ENCODE measurements around the gene NXT1. TPM values are rescaled to one million over a fixed set of nuclear protein-coding genes. Genes with fewer than 3 reads are reported as not detected.
"Not testable (repeated sequence)": the region's sequence is repeated elsewhere in the genome, so short reads cannot be mapped to it uniquely, and the experiment has no call there.

The NXT1 gene
- 10 to 100 TPM; 26.2 to 28.4 TPM for total RNA-seq

DNA sequence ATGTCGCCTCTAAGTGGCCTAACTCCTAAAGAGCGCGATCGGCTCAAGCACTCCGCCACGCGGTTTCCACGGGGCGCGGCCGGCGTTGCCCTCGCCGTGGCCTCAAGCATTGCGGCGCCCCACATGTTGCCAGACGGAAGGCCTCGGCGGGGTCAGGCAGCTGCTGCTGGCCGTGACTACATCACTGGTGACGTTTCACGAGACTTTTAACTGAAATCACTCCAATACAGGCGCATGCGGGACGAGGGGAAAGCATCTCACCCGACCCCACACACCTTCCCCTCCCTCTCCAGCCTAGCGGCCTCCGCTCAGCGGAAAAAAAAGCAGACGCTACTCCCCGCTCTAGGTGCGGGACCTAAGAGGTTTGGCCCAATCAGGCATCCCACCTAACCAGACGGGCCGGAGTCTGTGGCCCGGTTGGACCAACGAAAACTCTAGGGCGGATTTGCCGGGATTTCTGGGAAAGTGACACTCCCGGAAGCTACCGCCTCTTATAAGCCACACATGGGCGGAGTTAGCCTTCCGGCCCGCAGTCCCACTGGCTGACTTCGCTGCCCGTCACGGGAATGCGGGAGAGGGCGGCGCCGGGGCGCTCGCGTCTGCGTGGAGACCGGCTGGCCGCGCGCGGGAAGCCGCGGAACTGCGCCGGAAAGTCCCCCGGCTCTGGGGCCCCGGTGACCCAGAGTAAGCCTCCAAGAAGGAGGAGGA lies at the start of gene NXT1:
Gene NXT1, plus strand, starts transcription at position 596 of the 708 bp plus-strand sequence. CDS start 3,251 bp downstream, outside the sequence.
- ChIA-PET POLR2A (interaction anchor here (0.7 to 4.7 kb wide), 22 partner anchors 9 to 677 kb away, joined by 3 to 122 read pairs (median 4); partner anchors contain the start of genes GZF1 and NAPB), CTCF (interaction anchor here (0.8 to 3.3 kb wide), 22 partner anchors 9 to 1581 kb away, joined by 3 to 79 read pairs (median 5); partner anchors contain the start of genes CD93, GZF1 and NAPB)
- Mint-ChIP-seq H3K4me3 (peak within 1 kb of the TSS; percentile 86), H3K27me3 (no peaks in the 10 kb centered on the region), H3K4me1 (peaks cover 35% of the 10 kb centered on the region), H3K36me3 (ENCODE audit: low read depth) (peaks cover 19% of the 10 kb centered on the region), H3K9me3 (no peaks in the 10 kb centered on the region), H3K27ac (peak within 1 kb of the TSS; percentile 100)
- peak; percentile 96 for DNase-seq

- no peak overlapping the region for H3K27ac Mint-ChIP-seq
- H3K4me3 Mint-ChIP-seq, result no peak overlapping the region
- H3K9me3 Mint-ChIP-seq, result no peaks in the 10 kb centered on the region
- H3K27me3 Mint-ChIP-seq, result no peaks in the 10 kb centered on the region
- no peaks in the 10 kb centered on the region for H3K4me1 Mint-ChIP-seq
- POLR2A ChIA-PET, result no interaction called here
- CTCF ChIA-PET, result no interaction called here
- no peak for DNase-seq
- H3K36me3 Mint-ChIP-seq (ENCODE audit: low read depth), result no peaks in the 10 kb centered on the region
Measured at GRCh38 chr20:23301436-23302050, 49.0 kb upstream of the NXT1 start.

DNA sequence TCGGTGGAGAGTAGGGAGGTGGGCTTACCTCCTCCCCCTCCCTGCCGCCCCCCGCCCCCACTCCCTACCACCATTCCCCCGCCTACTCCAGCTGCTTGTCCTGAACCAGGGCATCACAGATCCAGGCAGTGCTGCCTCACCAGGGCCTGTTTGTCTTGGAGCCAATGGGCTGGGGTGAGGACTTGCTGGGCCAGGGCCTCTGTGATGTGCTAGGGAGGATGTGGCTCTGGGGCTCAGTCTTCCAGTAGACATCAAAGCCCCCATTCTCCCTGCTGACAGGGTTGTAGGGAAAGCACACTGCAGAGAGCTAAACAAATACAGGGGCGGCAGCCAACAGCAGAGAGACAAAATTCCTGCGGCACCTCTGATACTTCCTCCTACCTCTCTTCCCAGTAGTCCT lies 48.2 kb upstream of the NXT1 start:
- ChIA-PET POLR2A (no interaction called here), CTCF (no interaction called here)
- no peaks in the 10 kb centered on the region for H3K27me3 Mint-ChIP-seq
- no peak for DNase-seq
- H3K4me1 Mint-ChIP-seq, result no peaks in the 10 kb centered on the region
- no peak overlapping the region for H3K27ac Mint-ChIP-seq
- H3K9me3 Mint-ChIP-seq, result no peaks in the 10 kb centered on the region
- H3K4me3 Mint-ChIP-seq, result no peak overlapping the region
- H3K36me3 Mint-ChIP-seq (ENCODE audit: low read depth), result no peaks in the 10 kb centered on the region

DNA sequence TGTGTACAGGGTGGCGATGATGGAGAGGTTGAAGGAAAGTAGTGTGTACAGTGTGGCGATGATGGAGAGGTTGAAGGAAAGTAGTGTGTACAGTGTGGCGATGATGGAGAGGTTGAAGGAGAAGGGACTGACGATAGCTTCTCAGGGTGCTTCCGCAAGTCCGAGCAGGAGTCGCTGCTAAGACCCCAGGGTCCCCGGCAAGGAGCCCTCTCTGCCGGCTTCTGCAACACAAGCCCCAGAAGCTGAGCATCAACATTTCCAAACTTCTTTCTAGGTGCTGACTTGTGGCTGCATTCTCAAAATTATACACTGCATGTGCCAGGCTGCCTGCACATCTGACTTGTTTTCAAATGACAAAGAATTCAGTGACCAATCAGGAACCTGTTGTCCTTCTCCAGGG lies 47.8 kb upstream of the NXT1 start:
- no peak for DNase-seq
- Mint-ChIP-seq H3K27me3 (no peaks in the 10 kb centered on the region), H3K9me3 (no peaks in the 10 kb centered on the region), H3K27ac (no peak overlapping the region), H3K4me1 (no peaks in the 10 kb centered on the region), H3K36me3 (ENCODE audit: low read depth) (no peaks in the 10 kb centered on the region), H3K4me3 (no peak overlapping the region)
- POLR2A ChIA-PET, result no interaction called here
- CTCF ChIA-PET, result no interaction called here

GRCh38 chr20:23303325-23304102 lies 47.1 kb upstream of the NXT1 start:
- Mint-ChIP-seq H3K4me3 (no peak overlapping the region), H3K36me3 (ENCODE audit: low read depth) (no peaks in the 10 kb centered on the region), H3K9me3 (no peaks in the 10 kb centered on the region), H3K27me3 (no peaks in the 10 kb centered on the region), H3K27ac (no peak overlapping the region), H3K4me1 (no peaks in the 10 kb centered on the region)
- ChIA-PET POLR2A (no interaction called here), CTCF (no interaction called here)
- no peak for DNase-seq

GRCh38 chr20:23304616-23305015 lies 46.0 kb upstream of the NXT1 start:
- Mint-ChIP-seq H3K4me3 (no peak overlapping the region), H3K4me1 (no peaks in the 10 kb centered on the region), H3K27me3 (no peaks in the 10 kb centered on the region), H3K9me3 (no peaks in the 10 kb centered on the region), H3K27ac (no peak overlapping the region), H3K36me3 (ENCODE audit: low read depth) (no peaks in the 10 kb centered on the region)
- DNase-seq, result no peak
- POLR2A ChIA-PET, result no interaction called here
- CTCF ChIA-PET, result no interaction called here

DNA sequence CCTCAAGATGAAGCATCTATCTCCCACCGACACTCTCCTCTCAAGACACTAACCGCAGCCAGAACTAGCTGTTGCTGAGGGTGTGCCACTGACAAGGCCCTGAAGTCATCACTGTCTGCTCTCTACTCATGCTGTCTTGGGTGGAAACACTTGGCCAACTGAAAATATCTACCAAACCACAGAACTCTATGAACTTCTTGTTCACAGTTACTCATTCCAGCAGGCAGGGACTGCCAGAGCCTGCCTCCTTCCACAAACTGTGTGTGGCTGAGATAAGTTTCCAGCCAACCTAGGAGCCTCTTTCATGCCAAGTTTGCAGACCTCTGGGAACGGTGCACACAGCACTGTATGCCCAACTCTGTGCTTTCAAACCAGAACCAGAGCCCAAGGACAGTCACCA lies 45.5 kb upstream of the NXT1 start:
- POLR2A ChIA-PET, result no interaction called here
- no peak overlapping the region for H3K27ac Mint-ChIP-seq
- H3K4me3 Mint-ChIP-seq, result no peak overlapping the region
- no peaks in the 10 kb centered on the region for H3K27me3 Mint-ChIP-seq
- H3K4me1 Mint-ChIP-seq, result no peaks in the 10 kb centered on the region
- CTCF ChIA-PET, result no interaction called here
- H3K36me3 Mint-ChIP-seq (ENCODE audit: low read depth), result no peaks in the 10 kb centered on the region
- DNase-seq, result no peak
- no peaks in the 10 kb centered on the region for H3K9me3 Mint-ChIP-seq

DNA sequence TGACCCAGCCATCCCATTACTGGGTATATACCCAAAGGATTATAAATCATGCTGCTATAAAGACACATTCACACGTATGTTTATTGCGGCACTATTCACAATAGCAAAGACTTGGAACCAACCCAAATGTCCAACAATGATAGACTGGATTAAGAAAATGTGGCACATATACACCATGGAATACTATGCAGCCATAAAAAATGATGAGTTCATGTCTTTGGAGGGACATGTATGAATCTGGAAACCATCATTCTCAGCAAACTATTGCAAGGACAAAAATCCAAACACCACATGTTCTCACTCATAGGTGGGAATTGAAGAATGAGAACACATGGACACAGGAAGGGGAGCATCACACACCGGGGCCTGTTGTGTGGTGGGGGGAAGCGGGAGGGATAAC lies 43.2 kb upstream of the NXT1 start:
- H3K4me1 Mint-ChIP-seq, POLR2A ChIA-PET: not testable (repeated sequence)

DNA sequence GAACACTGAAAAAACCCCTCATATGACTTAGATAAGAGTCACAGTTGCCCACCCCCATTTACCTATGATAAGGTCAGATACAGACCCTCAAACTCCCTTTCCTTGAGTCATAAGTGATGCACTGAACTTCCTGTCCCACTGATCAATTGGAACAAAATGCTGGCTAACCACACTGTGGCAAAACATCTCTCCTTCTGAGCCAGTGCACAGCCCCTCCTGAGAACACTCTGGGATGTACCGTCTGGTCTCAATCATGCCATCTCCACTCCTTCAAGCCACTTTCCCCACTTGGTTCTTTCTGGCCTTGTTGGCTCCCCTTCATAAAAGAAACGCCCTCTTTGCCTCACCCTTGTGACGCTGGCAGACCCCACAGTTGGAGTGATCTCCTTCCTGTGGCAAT lies 42.6 kb upstream of the NXT1 start:
- H3K27me3 Mint-ChIP-seq, result no peaks in the 10 kb centered on the region
- H3K4me1 Mint-ChIP-seq, result no peaks in the 10 kb centered on the region
- H3K27ac Mint-ChIP-seq, result no peak overlapping the region
- no peak overlapping the region for H3K4me3 Mint-ChIP-seq
- ChIA-PET CTCF (no interaction called here), POLR2A (no interaction called here)
- H3K9me3 Mint-ChIP-seq, result no peaks in the 10 kb centered on the region
- no peaks in the 10 kb centered on the region for H3K36me3 Mint-ChIP-seq (ENCODE audit: low read depth)
- no peak for DNase-seq

More for the DNA sequence above, 43.2 kb upstream of the NXT1 start:
- H3K27ac Mint-ChIP-seq; H3K36me3 Mint-ChIP-seq (ENCODE audit: low read depth); CTCF ChIA-PET; H3K9me3 Mint-ChIP-seq; H3K4me3 Mint-ChIP-seq; H3K27me3 Mint-ChIP-seq; DNase-seq: not testable (repeated sequence)

DNA sequence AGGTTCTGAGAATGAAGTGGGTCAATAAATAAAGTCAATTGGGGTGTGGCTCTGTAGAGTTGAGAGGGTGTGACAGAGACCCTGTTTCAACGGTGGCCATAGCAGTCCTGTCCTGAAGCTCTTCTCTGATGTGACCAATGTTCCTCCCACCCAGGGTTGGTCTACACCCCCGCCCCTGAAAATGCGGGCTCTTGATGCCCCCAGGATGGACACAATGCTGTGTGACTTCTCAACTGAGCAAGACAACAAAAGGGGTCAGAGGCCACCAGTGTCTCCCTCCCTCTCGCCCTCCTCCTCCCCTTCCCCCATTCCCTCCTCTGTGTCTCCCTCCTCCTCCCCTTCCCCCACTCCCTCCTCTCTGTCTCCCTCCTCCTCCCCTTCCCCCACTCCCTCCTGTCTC lies 41.7 kb upstream of the NXT1 start:
- Mint-ChIP-seq H3K36me3 (ENCODE audit: low read depth) (no peaks in the 10 kb centered on the region), H3K27me3 (no peaks in the 10 kb centered on the region), H3K4me3 (no peak overlapping the region), H3K4me1 (no peaks in the 10 kb centered on the region), H3K9me3 (no peaks in the 10 kb centered on the region), H3K27ac (no peak overlapping the region)
- no peak for DNase-seq
- ChIA-PET POLR2A (no interaction called here), CTCF (no interaction called here)

DNA sequence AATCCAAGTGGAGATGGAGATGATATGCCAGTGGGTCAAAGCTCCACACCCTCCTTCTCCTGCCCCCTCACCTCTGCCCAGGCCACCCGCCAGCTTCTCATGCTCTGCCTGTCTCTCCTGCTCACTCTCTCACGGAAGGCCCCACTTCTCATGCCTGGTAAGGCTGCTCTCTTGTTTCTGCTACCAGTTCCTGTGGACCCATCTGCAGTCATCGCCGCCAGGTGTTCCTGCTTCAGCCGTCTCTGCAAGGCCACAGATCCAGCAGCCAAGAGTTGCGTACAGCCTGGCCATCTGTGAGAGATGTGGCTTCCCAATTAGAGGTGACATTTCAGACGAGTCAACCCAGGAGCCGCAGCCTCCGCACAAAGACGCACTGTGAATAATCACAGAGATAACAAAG lies 40.8 kb upstream of the NXT1 start:
- Mint-ChIP-seq H3K27ac (no peak overlapping the region), H3K4me3 (no peak overlapping the region)

DNA sequence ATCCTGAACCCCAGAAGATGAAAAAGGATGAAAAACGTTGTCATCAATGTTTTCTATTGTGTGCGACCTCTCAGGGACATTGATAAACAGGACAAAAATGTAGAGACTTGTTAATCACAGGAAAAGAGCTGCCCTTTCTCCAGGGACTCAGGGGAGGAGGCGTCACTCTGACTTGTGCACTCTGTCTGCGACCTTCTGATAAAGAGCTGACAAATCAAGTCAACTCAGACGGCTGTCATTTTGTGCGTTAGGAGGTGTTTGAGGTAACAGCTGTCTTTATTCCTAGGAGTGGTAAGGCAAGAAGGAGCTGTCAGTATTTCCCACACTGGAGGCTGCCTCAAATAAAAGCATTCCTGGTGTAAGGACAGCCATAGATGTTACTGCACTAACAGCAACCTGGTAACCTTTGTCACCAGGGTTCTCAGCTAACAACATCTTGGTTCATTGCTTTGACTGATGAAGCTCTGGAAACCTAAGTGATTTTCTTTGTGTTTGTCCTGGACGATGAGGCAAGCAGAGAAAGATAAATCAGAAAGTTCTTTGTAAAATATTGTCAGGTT lies 38.6 kb upstream of the NXT1 start:
- DNase-seq, result no peak
- no peaks in the 10 kb centered on the region for H3K9me3 Mint-ChIP-seq
- H3K27me3 Mint-ChIP-seq, result no peaks in the 10 kb centered on the region
- no peaks in the 10 kb centered on the region for H3K4me1 Mint-ChIP-seq
- no peaks in the 10 kb centered on the region for H3K36me3 Mint-ChIP-seq (ENCODE audit: low read depth)
- no peak overlapping the region for H3K27ac Mint-ChIP-seq
- POLR2A ChIA-PET, result no interaction called here
- no peak overlapping the region for H3K4me3 Mint-ChIP-seq
- CTCF ChIA-PET, result no interaction called here

More for the DNA sequence above, 40.8 kb upstream of the NXT1 start:
- H3K9me3 Mint-ChIP-seq, result no peaks in the 10 kb centered on the region
- no peak for DNase-seq
- POLR2A ChIA-PET, result no interaction called here
- CTCF ChIA-PET, result no interaction called here
- H3K27me3 Mint-ChIP-seq, result no peaks in the 10 kb centered on the region
- no peaks in the 10 kb centered on the region for H3K4me1 Mint-ChIP-seq
- no peaks in the 10 kb centered on the region for H3K36me3 Mint-ChIP-seq (ENCODE audit: low read depth)

GRCh38 chr20:23313271-23313670 lies 37.3 kb upstream of the NXT1 start:
- no peak for DNase-seq
- Mint-ChIP-seq H3K27me3 (no peaks in the 10 kb centered on the region), H3K4me1 (no peaks in the 10 kb centered on the region), H3K9me3 (no peaks in the 10 kb centered on the region), H3K27ac (no peak overlapping the region), H3K36me3 (ENCODE audit: low read depth) (no peaks in the 10 kb centered on the region), H3K4me3 (no peak overlapping the region)
- ChIA-PET CTCF (no interaction called here), POLR2A (no interaction called here)

Data from activated CD4-positive, alpha-beta memory T cell treated with anti-CD3 and anti-CD28 coated beads, Interleukin-2, amount 10 ng/mL, durations not matched to agents 7 days and 5 days (primary cell).